ENCODE measurements around the gene LBHD2. TPM values are rescaled to one million over a fixed set of nuclear protein-coding genes. Genes with fewer than 3 reads are reported as not detected.
"Not testable (repeated sequence)": the region's sequence is repeated elsewhere in the genome, so short reads cannot be mapped to it uniquely, and the experiment has no call there.

Gene LBHD2
- total RNA-seq (ENCODE audit: insufficient read depth, low replicate concordance): not detected

GRCh38 chr14:103084021-103084919 is at the start of gene LBHD2:
Gene LBHD2, plus strand, starts transcription at chr14:103084210. Its CDS starts 1,803 bp downstream, at chr14:103086013.
- peak; percentile 31 for DNase-seq (ENCODE audit: low spot score)

DNA sequence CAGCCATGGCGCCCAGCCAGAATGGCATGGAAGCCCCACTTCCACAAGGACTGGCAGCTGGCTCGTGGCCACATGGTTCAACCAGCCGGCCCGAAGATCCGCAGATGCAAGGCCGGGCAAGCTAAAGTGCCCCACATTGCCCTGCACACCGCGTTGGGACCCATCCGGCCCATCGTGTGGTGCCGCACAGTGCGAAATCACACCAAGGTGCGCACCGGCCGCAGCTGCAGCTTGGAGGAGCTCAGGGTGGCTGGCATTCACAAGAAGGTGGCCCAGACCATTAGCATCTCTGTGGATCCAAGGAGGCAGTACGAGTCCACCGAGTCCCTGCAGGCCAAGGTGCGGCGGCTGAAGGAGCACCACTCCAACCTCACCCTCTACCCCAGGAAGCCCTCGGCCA is 42.5 kb upstream of the LBHD2 start:
- DNase-seq (ENCODE audit: low spot score): no peak

DNA sequence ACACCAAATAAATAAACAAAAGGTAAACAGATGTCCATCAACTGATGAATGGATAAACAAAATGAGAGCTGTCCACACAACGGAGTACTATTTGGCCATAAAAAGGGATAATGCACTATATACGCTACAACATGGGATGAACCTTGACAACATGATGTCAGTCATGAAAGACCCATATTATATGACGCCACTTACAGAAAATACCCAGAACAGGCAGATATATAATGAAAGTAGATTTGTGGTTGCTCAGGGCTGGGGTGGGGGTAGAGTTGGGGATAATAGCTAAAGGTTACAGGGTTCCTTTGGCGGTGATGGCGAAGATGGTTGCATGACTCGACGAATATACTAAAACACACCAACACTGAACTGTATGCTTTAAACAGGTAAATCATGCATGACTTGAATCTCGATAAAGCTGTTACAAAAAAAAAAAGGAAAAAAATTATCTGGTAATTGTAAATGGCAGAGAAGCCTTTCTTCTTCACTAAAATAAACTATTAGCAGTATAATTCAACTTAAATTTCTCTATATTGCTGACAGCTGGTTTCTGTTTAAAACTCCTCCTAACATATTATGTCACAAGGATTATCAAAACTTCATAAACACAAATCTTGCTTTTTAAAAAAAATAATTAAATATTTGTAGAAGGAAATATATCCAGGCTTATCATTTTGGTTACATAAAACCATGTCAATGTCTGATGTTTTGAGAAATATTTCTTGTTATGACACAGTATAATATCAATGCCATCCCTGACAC is 40.6 kb upstream of the LBHD2 start:
- DNase-seq (ENCODE audit: low spot score): no peak

- no peak for DNase-seq (ENCODE audit: low spot score)
Observed at GRCh38 chr14:103045371-103045869, 38.6 kb upstream of the LBHD2 start.

DNA sequence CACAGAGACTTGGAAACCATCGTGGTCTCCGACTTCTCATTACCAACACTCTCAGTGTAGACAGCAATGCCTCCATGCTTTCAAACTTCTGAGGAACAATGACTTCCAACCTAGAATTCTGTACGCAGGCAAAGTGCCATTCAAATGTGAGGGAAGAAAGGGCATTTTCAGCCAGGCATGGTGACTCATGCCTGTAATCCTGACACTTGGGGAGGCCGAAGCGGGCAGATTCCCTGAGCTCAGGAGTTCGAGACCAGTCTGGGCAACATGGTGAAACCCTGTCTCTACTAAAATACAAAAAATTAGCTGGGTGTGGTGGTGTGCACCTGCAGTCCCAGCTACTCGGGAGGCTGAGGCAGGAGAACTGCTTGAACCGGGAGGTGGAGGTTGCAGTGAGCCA is 36.6 kb upstream of the LBHD2 start:
- not testable (repeated sequence) for DNase-seq (ENCODE audit: low spot score)

DNA sequence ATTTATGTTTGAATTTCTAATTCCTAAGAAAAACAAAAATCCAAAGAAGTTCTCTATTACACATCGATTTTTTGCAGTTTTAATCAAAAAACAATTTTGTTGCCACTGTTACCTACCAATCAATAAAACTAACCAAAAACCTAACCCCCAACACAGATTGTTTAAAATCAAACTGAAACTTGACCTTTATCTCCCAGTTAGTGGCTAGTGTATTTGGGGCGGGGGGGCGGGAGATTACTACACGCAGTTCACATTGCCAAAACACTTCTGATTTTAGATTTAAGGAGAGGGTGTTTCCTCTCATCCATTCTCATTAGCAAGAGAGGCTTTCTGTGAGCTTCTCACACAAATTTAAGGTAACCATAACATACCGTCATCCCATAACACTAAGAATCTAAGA is 33.1 kb upstream of the LBHD2 start:
- DNase-seq (ENCODE audit: low spot score): no peak

- DNase-seq (ENCODE audit: low spot score): no peak
Observed at GRCh38 chr14:103052407-103052806, 31.6 kb upstream of the LBHD2 start.

DNA sequence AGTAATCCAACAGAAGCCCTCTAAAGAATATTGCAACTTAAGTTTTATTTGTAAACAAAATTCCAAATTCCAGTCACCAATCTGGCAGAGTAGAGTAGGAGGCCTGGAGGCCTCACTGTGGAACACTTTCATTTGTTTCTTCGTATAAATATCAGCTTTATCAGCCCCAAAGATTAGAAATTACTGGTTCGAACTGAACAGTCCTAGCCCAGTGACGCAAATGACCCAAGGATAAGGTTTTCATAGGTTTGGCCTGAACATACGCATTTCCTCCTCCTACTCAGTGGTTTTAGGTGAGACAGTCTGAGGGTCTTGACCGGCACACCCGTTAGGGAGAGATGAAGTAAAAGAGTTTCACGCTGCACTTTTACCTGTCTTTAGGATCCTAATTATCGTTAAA is 28.3 kb upstream of the LBHD2 start:
- no peak for DNase-seq (ENCODE audit: low spot score)

DNA sequence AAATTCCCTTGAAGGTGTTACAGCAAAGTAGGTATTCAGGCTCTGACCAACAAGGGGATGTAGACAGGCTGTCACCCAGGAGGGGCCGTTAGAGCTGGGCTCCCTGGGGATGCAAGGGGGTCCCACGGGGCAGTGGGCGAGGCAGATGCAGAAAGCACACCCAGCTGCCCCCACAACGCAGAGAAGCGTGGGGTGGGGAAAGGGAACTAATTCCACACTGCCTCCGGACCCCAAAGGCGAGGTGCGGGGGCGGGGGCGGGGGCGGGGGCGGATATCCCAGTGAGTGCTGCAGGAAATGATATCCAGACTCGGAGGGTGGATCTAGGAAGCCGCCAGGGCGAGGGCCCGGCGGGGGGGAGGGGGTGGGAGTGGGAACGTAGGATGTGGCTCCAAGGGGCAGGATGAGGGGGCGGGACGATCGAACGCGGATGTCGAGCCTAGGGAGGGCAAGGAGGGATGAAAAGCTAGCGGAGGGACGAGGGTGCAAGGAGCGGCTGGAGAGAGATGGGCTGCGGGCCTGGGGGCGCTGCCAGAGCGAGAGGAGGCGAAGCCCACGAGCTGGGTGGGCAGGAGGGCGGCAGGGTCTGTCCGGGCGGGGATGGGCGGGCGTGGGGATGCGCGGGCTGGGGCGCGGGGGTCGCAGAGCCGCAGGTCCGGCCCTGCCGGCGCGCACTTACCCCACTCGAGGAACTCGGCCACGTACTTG is 27.5 kb upstream of the LBHD2 start:
- peak; percentile 87 for DNase-seq (ENCODE audit: low spot score)

- no peak for DNase-seq (ENCODE audit: low spot score)
Observed at GRCh38 chr14:103057028-103057371, 27.0 kb upstream of the LBHD2 start.

GRCh38 chr14:103057372-103058163 is 26.4 kb upstream of the LBHD2 start, which contains the start of gene CDC42BPB:
Gene CDC42BPB, minus strand, starts transcription at chr14:103057549. Its CDS starts 376 bp downstream, at chr14:103057173.
- peak; percentile 94 for DNase-seq (ENCODE audit: low spot score)

- DNase-seq (ENCODE audit: low spot score): peak; percentile 37
Observed at GRCh38 chr14:103058164-103059055, 25.6 kb upstream of the LBHD2 start.

- no peak for DNase-seq (ENCODE audit: low spot score)
Observed at GRCh38 chr14:103059556-103059955, 24.5 kb upstream of the LBHD2 start.

DNA sequence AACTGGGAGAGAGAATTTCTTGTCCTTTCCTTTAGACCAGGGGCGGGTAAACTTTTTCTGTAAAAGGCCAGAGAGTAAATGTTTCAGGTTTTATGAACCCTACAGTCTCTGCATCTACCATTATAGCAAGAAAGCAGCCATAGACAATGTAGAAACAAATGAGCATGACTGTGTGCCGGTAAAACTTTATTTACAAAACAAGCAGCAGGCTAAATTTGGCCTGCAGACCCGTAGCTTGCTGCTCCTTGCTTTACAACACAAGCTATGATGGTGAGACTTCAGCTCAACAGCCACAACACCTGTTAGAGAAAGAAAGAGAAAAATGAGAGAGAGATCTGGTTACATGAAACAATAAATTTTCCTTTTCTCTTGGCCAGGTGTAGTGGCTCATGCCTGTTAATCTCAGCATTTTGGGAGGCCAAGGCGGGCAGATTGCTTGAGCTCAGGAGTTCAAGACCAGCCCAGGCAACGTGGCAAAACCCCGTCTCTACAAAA is 22.5 kb upstream of the LBHD2 start:
- no peak for DNase-seq (ENCODE audit: low spot score)

DNA sequence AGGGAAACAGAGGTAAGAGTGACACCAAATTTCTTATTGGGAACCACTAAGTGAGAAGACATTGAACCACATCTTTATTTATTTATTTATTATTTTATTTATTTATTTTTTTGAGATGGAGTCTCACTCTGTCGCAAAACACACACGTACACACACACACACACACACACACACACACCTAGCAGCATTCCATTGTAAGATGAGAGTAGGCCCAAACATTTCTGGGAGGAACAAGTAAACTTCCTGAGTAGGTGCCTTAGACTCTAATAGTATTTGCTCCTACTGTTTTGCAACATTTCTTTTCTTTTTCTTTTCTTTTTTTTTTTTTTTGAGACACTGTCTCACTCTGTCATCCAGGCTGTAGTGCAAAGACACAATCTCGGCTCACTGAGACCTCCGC is 19.6 kb upstream of the LBHD2 start:
- no peak for DNase-seq (ENCODE audit: low spot score)

- no peak for DNase-seq (ENCODE audit: low spot score)
Observed at GRCh38 chr14:103064978-103065377, 19.0 kb upstream of the LBHD2 start.

DNA sequence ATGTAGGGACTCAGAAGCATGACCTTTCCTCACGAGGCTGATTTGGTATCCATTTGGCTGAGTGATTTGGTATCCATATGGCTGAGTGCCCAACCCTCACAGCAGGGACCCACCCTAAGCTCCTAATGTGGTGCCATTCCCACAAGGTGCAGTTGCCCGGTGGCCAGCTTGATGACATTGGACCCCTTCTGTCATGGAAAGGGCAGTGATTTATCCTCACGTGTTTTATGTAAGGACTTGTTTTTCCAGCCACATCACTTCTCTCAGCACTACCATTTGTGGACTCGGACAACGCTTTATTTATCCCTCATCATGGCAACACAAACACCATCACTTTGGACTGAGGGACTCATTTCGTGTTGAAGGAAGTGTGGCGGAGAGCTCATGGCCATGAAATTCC is 18.1 kb upstream of the LBHD2 start:
- no peak for DNase-seq (ENCODE audit: low spot score)

GRCh38 chr14:103066399-103066798 is 17.6 kb upstream of the LBHD2 start:
- no peak for DNase-seq (ENCODE audit: low spot score)

- DNase-seq (ENCODE audit: low spot score): peak; percentile 94
Observed at GRCh38 chr14:103067231-103067954, 16.6 kb upstream of the LBHD2 start.
